ENCODE results near the gene MAPT. TPM values are rescaled to one million over a fixed set of nuclear protein-coding genes. Genes with fewer than 3 reads are reported as not detected.

MAPT gene
- total RNA-seq, 1 donor from 2014 or later: 2.1 TPM

- H4K20me1 ChIP-seq (ENCODE audit: insufficient read depth, low read length): no peaks in the 10 kb centered on the region
- H2AFZ ChIP-seq (ENCODE audit: low read depth, low read length): no peak overlapping the region
- DNase-seq (ENCODE audit: low read depth) (no peak), FAIRE-seq (no peak)
- no peaks in the 10 kb centered on the region for H3K4me1 ChIP-seq (ENCODE audit: insufficient read depth, low read length)
- no peak overlapping the region for H3K4me3 ChIP-seq (ENCODE audit: insufficient read depth, low read depth, low read length)
- Mint-ChIP-seq H3K36me3 (ENCODE audit: low read depth, unreplicated experiment) (peaks cover 1% of the 10 kb centered on the region), H3K4me3 (ENCODE audit: unreplicated experiment) (no peak overlapping the region), H3K9me3 (ENCODE audit: unreplicated experiment) (no peaks in the 10 kb centered on the region), H3K27me3 (ENCODE audit: low read depth, unreplicated experiment) (peaks cover 63% of the 10 kb centered on the region), H3K27ac (ENCODE audit: unreplicated experiment) (no peak overlapping the region), H3K4me1 (ENCODE audit: low read depth, unreplicated experiment) (no peaks in the 10 kb centered on the region)
- no peak overlapping the region for H3K9ac ChIP-seq (ENCODE audit: low read length)
- H3K27ac ChIP-seq (ENCODE audit: low read depth, low read length): no peak overlapping the region
- H3K79me2 ChIP-seq (ENCODE audit: insufficient read depth, low read length): no peaks in the 10 kb centered on the region
- no peak for TF ChIP-seq EZH2 (IDR thresholded peaks at IDR 0.05; ENCODE audit: insufficient read depth, low read length)
- TF ChIP-seq, protein P1, sequence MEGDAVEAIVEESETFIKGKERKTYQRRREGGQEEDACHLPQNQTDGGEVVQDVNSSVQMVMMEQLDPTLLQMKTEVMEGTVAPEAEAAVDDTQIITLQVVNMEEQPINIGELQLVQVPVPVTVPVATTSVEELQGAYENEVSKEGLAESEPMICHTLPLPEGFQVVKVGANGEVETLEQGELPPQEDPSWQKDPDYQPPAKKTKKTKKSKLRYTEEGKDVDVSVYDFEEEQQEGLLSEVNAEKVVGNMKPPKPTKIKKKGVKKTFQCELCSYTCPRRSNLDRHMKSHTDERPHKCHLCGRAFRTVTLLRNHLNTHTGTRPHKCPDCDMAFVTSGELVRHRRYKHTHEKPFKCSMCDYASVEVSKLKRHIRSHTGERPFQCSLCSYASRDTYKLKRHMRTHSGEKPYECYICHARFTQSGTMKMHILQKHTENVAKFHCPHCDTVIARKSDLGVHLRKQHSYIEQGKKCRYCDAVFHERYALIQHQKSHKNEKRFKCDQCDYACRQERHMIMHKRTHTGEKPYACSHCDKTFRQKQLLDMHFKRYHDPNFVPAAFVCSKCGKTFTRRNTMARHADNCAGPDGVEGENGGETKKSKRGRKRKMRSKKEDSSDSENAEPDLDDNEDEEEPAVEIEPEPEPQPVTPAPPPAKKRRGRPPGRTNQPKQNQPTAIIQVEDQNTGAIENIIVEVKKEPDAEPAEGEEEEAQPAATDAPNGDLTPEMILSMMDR (IDR thresholded peaks at IDR 0.05; ENCODE audit: insufficient read depth, low read depth, low read length): no peak
- no peak overlapping the region for H3K4me2 ChIP-seq (ENCODE audit: low read length)
- no peaks in the 10 kb centered on the region for H3K9me3 ChIP-seq (ENCODE audit: insufficient read depth, low read depth, low read length)
- peaks cover 6% of the 10 kb centered on the region for H3K27me3 ChIP-seq (ENCODE audit: insufficient read depth, low read length)
- no peaks in the 10 kb centered on the region for H3K36me3 ChIP-seq (ENCODE audit: insufficient read depth, low read length)
These were observed 43.9 kb upstream of the MAPT start for GRCh38 chr17:45850468-45850867.

- Histone ChIP-seq H3K79me2 (ENCODE audit: insufficient read depth, low read length) (no peaks in the 10 kb centered on the region), H3K9ac (ENCODE audit: low read length) (no peak overlapping the region), H3K27ac (ENCODE audit: low read depth, low read length) (no peak overlapping the region), H3K4me1 (ENCODE audit: insufficient read depth, low read length) (no peaks in the 10 kb centered on the region), H3K4me2 (ENCODE audit: low read length) (no peak overlapping the region), H3K36me3 (ENCODE audit: insufficient read depth, low read length) (no peaks in the 10 kb centered on the region), H3K9me3 (ENCODE audit: insufficient read depth, low read depth, low read length) (no peaks in the 10 kb centered on the region), H3K4me3 (ENCODE audit: insufficient read depth, low read depth, low read length) (no peak overlapping the region), H3K27me3 (ENCODE audit: insufficient read depth, low read length) (peaks cover 6% of the 10 kb centered on the region), H4K20me1 (ENCODE audit: insufficient read depth, low read length) (no peaks in the 10 kb centered on the region), H2AFZ (ENCODE audit: low read depth, low read length) (no peak overlapping the region)
- FAIRE-seq (no peak), DNase-seq (ENCODE audit: low read depth) (no peak)
- Mint-ChIP-seq H3K36me3 (ENCODE audit: low read depth, unreplicated experiment) (peaks cover 1% of the 10 kb centered on the region), H3K9me3 (ENCODE audit: unreplicated experiment) (no peaks in the 10 kb centered on the region), H3K27me3 (ENCODE audit: low read depth, unreplicated experiment) (peaks cover 60% of the 10 kb centered on the region), H3K4me3 (ENCODE audit: unreplicated experiment) (no peak overlapping the region), H3K4me1 (ENCODE audit: low read depth, unreplicated experiment) (no peaks in the 10 kb centered on the region), H3K27ac (ENCODE audit: unreplicated experiment) (no peak overlapping the region)
- TF ChIP-seq EZH2 (IDR thresholded peaks at IDR 0.05; ENCODE audit: insufficient read depth, low read length): no peak
- TF ChIP-seq, protein P1 (IDR thresholded peaks at IDR 0.05; ENCODE audit: insufficient read depth, low read depth, low read length): no peak
These were observed 43.3 kb upstream of the MAPT start for GRCh38 chr17:45851022-45851421.

- H3K4me3 ChIP-seq (ENCODE audit: insufficient read depth, low read depth, low read length): no peak overlapping the region
- H3K27ac Mint-ChIP-seq (ENCODE audit: unreplicated experiment): no peak overlapping the region
- H3K4me1 ChIP-seq (ENCODE audit: insufficient read depth, low read length): no peaks in the 10 kb centered on the region
- H3K9ac ChIP-seq (ENCODE audit: low read length): no peak overlapping the region
- no peak for DNase-seq (ENCODE audit: low read depth)
- no peak overlapping the region for H3K27ac ChIP-seq (ENCODE audit: low read depth, low read length)
- H3K36me3 Mint-ChIP-seq (ENCODE audit: low read depth, unreplicated experiment): peaks cover 1% of the 10 kb centered on the region
- H2AFZ ChIP-seq (ENCODE audit: low read depth, low read length): no peak overlapping the region
- FAIRE-seq: no peak
- H3K9me3 Mint-ChIP-seq (ENCODE audit: unreplicated experiment): no peaks in the 10 kb centered on the region
- H3K27me3 Mint-ChIP-seq (ENCODE audit: low read depth, unreplicated experiment): peaks cover 56% of the 10 kb centered on the region
- H3K27me3 ChIP-seq (ENCODE audit: insufficient read depth, low read length): peaks cover 6% of the 10 kb centered on the region
- no peaks in the 10 kb centered on the region for H4K20me1 ChIP-seq (ENCODE audit: insufficient read depth, low read length)
- H3K79me2 ChIP-seq (ENCODE audit: insufficient read depth, low read length): no peaks in the 10 kb centered on the region
- H3K4me2 ChIP-seq (ENCODE audit: low read length): no peak overlapping the region
- no peaks in the 10 kb centered on the region for H3K4me1 Mint-ChIP-seq (ENCODE audit: low read depth, unreplicated experiment)
- no peaks in the 10 kb centered on the region for H3K36me3 ChIP-seq (ENCODE audit: insufficient read depth, low read length)
- no peak overlapping the region for H3K4me3 Mint-ChIP-seq (ENCODE audit: unreplicated experiment)
- H3K9me3 ChIP-seq (ENCODE audit: insufficient read depth, low read depth, low read length): no peaks in the 10 kb centered on the region
- no peak for TF ChIP-seq EZH2 (IDR thresholded peaks at IDR 0.05; ENCODE audit: insufficient read depth, low read length)
- TF ChIP-seq, protein P1 (IDR thresholded peaks at IDR 0.05; ENCODE audit: insufficient read depth, low read depth, low read length): no peak
These were observed 42.9 kb upstream of the MAPT start for GRCh38 chr17:45851464-45851863.

All from astrocyte (in vitro differentiated cells and primary cell).